ENCODE data around the gene TRIM63. TPM values are rescaled to one million over a fixed set of nuclear protein-coding genes. Genes with fewer than 3 reads are reported as not detected.
A peak's percentile ranks its signal among the peaks of the same experiment; 100 is the strongest.

The TRIM63 gene
- total and polyA plus RNA-seq, 2 of the 13 experiments (the other 11 are each of a cell fraction or from before 2014, with no cell fraction given): not detected

GRCh38 chr1:26028490-26028980, 38.9 kb downstream of the TRIM63 start (continued):
- TF ChIP-seq, protein P1, sequence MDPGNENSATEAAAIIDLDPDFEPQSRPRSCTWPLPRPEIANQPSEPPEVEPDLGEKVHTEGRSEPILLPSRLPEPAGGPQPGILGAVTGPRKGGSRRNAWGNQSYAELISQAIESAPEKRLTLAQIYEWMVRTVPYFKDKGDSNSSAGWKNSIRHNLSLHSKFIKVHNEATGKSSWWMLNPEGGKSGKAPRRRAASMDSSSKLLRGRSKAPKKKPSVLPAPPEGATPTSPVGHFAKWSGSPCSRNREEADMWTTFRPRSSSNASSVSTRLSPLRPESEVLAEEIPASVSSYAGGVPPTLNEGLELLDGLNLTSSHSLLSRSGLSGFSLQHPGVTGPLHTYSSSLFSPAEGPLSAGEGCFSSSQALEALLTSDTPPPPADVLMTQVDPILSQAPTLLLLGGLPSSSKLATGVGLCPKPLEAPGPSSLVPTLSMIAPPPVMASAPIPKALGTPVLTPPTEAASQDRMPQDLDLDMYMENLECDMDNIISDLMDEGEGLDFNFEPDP (CRISPR knock-in tag; conservative IDR thresholded peaks at IDR 0.05): no peak
- 0 out of 2 replicates have a peak, but pooled peaks have one; percentile 52 for TF ChIP-seq PCBP1 (IDR thresholded peaks at IDR 0.05; ENCODE audit: borderline replicate concordance, low read depth, low read length)
- peak; percentile 35 for TF ChIP-seq HNRNPLL (IDR thresholded peaks at IDR 0.05; ENCODE audit: low read depth, low read length, poor library complexity, severe bottlenecking)
- TF ChIP-seq ADNP (CRISPR knock-in tag; IDR thresholded peaks at IDR 0.05): peak; percentile 55; the same call in 1 of the 2 replicates
- no peak for TF ChIP-seq ATF7 (IDR thresholded peaks at IDR 0.05)
- TF ChIP-seq ATF7 (CRISPR knock-in tag; IDR thresholded peaks at IDR 0.05): peak; percentile 61; the same call in 1 of the 2 replicates
- TF ChIP-seq ZFX (CRISPR knock-in tag; IDR thresholded peaks at IDR 0.05; ENCODE audit: low read depth): peak; percentile 58
- TF ChIP-seq ZNF468 (CRISPR knock-in tag; IDR thresholded peaks at IDR 0.05): 0 out of 2 replicates have a peak, but pooled peaks have one; percentile 39
- 0 out of 2 replicates have a peak, but pooled peaks have one; percentile 49 for TF ChIP-seq ZSCAN21 (CRISPR knock-in tag; IDR thresholded peaks at IDR 0.05; ENCODE audit: borderline replicate concordance)
- TF ChIP-seq PHF21A (CRISPR knock-in tag; IDR thresholded peaks at IDR 0.05): 0 out of 2 replicates have a peak, but pooled peaks have one; percentile 37
- 0 out of 2 replicates have a peak, but pooled peaks have one; percentile 23 for TF ChIP-seq SMAD3 (CRISPR knock-in tag; IDR thresholded peaks at IDR 0.05)
- TF ChIP-seq ZNF30 (CRISPR knock-in tag; IDR thresholded peaks at IDR 0.05): no peak
- peak; percentile 88; the same call in 1 of the 2 replicates for TF ChIP-seq KDM1A (CRISPR knock-in tag; IDR thresholded peaks at IDR 0.05)
- 0 out of 2 replicates have a peak, but pooled peaks have one; percentile 41 for TF ChIP-seq IRF9 (CRISPR knock-in tag; IDR thresholded peaks at IDR 0.05; ENCODE audit: borderline replicate concordance)
- 0 out of 2 replicates have a peak, but pooled peaks have one; percentile 22 for TF ChIP-seq ZNF761 (CRISPR knock-in tag; conservative IDR thresholded peaks at IDR 0.05)
- TF ChIP-seq NONO (IDR thresholded peaks at IDR 0.05): no peak
- 0 out of 2 replicates have a peak, but pooled peaks have one; percentile 31 for TF ChIP-seq NONO (CRISPR knock-in tag; conservative IDR thresholded peaks at IDR 0.05)
- TF ChIP-seq ZNF768 (CRISPR knock-in tag; IDR thresholded peaks at IDR 0.05): peak; percentile 93
- TF ChIP-seq HMG20A (CRISPR knock-in tag; IDR thresholded peaks at IDR 0.05; ENCODE audit: borderline replicate concordance): peak; percentile 25; the same call in 1 of the 2 replicates
- TF ChIP-seq SAP130 (CRISPR knock-in tag; IDR thresholded peaks at IDR 0.05; ENCODE audit: low read depth): peak; percentile 53
- 0 out of 2 replicates have a peak, but pooled peaks have one; percentile 45 for TF ChIP-seq ZNF782 (CRISPR knock-in tag; IDR thresholded peaks at IDR 0.05; ENCODE audit: borderline replicate concordance)
- TF ChIP-seq, protein P2, sequence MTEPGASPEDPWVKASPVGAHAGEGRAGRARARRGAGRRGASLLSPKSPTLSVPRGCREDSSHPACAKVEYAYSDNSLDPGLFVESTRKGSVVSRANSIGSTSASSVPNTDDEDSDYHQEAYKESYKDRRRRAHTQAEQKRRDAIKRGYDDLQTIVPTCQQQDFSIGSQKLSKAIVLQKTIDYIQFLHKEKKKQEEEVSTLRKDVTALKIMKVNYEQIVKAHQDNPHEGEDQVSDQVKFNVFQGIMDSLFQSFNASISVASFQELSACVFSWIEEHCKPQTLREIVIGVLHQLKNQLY (CRISPR knock-in tag; IDR thresholded peaks at IDR 0.05): peak; percentile 74
- TF ChIP-seq ZFY (CRISPR knock-in tag; IDR thresholded peaks at IDR 0.05): peak; percentile 31; the same call in 1 of the 2 replicates
- TF ChIP-seq HDAC2 (CRISPR knock-in tag; IDR thresholded peaks at IDR 0.05): peak; percentile 70
- TF ChIP-seq ZBTB7A (CRISPR knock-in tag; IDR thresholded peaks at IDR 0.05): 0 out of 2 replicates have a peak, but pooled peaks have one; percentile 38
- 0 out of 2 replicates have a peak, but pooled peaks have one; percentile 36 for TF ChIP-seq ZNF770 (CRISPR knock-in tag; IDR thresholded peaks at IDR 0.05)
- peak; percentile 19 for TF ChIP-seq AGO1 (IDR thresholded peaks at IDR 0.05; ENCODE audit: low read depth, low read length, poor library complexity, severe bottlenecking)
